PC-9 (cell line): ENCODE measurements around the gene ATP11A. TPM values are rescaled to one million over a fixed set of nuclear protein-coding genes. Genes with fewer than 3 reads are reported as not detected.

Source experiments
- BruUV-seq: library from RNA; stranded (reverse); fragments of 400-500 nt; replicated peaks from 2 replicates; lab custom pipeline; 2021; lab: Mats Ljungman, UMichigan
- CTCF ChIA-PET: fragments of 300-600 bp; sonication (Branson Sonifier 250); formaldehyde crosslinking; loops from one replicate; lab custom pipeline; 2022; ENCODE audit warnings: antibody characterized with exemption; lab: Charles Lee
- POLR2A ChIA-PET: fragments of 300-600 bp; sonication (Branson Sonifier 250); formaldehyde crosslinking; loops from one replicate; lab custom pipeline; 2022; ENCODE audit warnings: antibody characterized with exemption; ENCODE audit not compliant: unreplicated experiment; lab: Charles Lee
- DNase-seq, 2 experiments: peaks; one replicate each; pipeline versions ENCODE4 v3.0.0 to v3.0.0-alpha.2; 2015 to 2022; ENCODE audit warnings: mixed read lengths in 1 of 2
- H2AFZ ChIP-seq: fragments of 200-600 bp; sonication (generic); 2 replicates; pipeline ENCODE4 v1.8.1; 2017; ENCODE audit warnings: antibody characterized with exemption
- H3F3A ChIP-seq: fragments of 200-600 bp; sonication (generic); 2 replicates; pipeline ENCODE4 v1.8.1; 2017; ENCODE audit warnings: antibody characterized with exemption, mild to moderate bottlenecking, low read depth; ENCODE audit not compliant: insufficient read depth
- H3K27ac ChIP-seq: fragments of 200-600 bp; sonication (generic); 2 replicates; pipeline ENCODE4 v1.6.1; 2016; ENCODE audit warnings: mixed run types
- H3K27me3 ChIP-seq: fragments of 200-600 bp; sonication (generic); 2 replicates; pipeline ENCODE4 v1.6.1; 2016; ENCODE audit warnings: low read depth, mixed run types; ENCODE audit not compliant: insufficient read depth
- H3K36me3 ChIP-seq: fragments of 200-600 bp; sonication (generic); 2 replicates; pipeline ENCODE4 v1.6.1; 2016; ENCODE audit warnings: low read depth, mixed run types
- H3K4me1 ChIP-seq: fragments of 200-600 bp; sonication (generic); replicated peaks from 2 replicates; pipeline ENCODE4 v1.6.1; 2016; ENCODE audit warnings: mixed run types; ENCODE audit not compliant: insufficient read depth
- H3K4me2 ChIP-seq: fragments of 200-600 bp; sonication (generic); 2 replicates; pipeline ENCODE4 v1.6.1; 2017; ENCODE audit warnings: mixed run types
- H3K4me3 ChIP-seq: fragments of 200-600 bp; sonication (generic); 2 replicates; pipeline ENCODE4 v1.6.1; 2016; ENCODE audit warnings: mixed run types
- H3K79me2 ChIP-seq: fragments of 200-600 bp; sonication (generic); 2 replicates; pipeline ENCODE4 v1.6.1; 2017; ENCODE audit warnings: low read depth, mixed run types
- H3K9me2 ChIP-seq: fragments of 200-600 bp; sonication (generic); 2 replicates; pipeline ENCODE4 v1.8.1; 2017; ENCODE audit warnings: mild to moderate bottlenecking; ENCODE audit not compliant: insufficient read depth
- H3K9me3 ChIP-seq: fragments of 200-600 bp; sonication (generic); 2 replicates; pipeline ENCODE4 v1.8.1; 2016; ENCODE audit warnings: low read depth; ENCODE audit not compliant: insufficient read depth
- H4K20me1 ChIP-seq: fragments of 200-600 bp; sonication (generic); 2 replicates; pipeline ENCODE4 v1.8.1; 2017; ENCODE audit not compliant: insufficient read depth
- EZH2 ChIP-seq: fragments of 200-600 bp; sonication (generic); IDR thresholded peaks from 2 replicates; pipeline ENCODE4 v1.8.0; 2017; ENCODE audit warnings: antibody characterized with exemption, low read depth
- intact Hi-C: fragments of 100-400 bp; cut with micrococcal nuclease; formaldehyde crosslinking; loops from one replicate; pipeline ENCODE4 v1.10.0; 2022; ENCODE audit not compliant: unreplicated experiment
- total RNA-seq: library from RNA; stranded (reverse); gene quantifications from 2 replicates; pipeline ENCODE4 v1.2.3, GENCODE V29; 2021
- TF ChIP-seq, protein P1 (sequence below): fragments of 200-600 bp; sonication (generic); conservative IDR thresholded peaks from 2 replicates; pipeline ENCODE4 v1.6.1; 2017; ENCODE audit warnings: mixed run types, antibody characterized with exemption, mild to moderate bottlenecking, moderate library complexity

Gene ATP11A
- total RNA-seq, 1 experiment from 2014 or later, result 92.2 TPM

DNA sequence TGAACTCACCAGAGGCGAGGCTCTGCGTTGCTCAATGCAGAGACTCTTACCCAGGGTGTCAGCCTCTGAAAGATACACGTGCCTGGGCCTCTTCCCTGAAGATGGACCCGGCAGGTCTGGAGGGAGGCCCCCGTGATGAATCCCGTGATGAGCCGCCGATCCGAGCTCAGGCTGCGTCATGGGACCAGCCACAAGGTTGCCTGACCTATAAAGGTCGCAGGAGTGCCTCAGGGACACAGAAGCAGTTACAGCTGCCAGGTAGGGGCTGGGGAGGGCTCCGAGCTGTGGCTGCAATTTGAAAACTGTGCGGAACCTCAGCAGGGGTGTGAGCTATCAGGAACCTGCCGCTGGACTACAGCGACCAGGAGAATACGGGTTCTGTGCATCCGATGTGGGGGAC is 10.5 kb upstream of the ATP11A start:
- Histone ChIP-seq H3K9me3 (no peaks in the 10 kb centered on the region), H3F3A (no peaks in the 10 kb centered on the region)
- BruUV-seq, result no TSS peak

DNA sequence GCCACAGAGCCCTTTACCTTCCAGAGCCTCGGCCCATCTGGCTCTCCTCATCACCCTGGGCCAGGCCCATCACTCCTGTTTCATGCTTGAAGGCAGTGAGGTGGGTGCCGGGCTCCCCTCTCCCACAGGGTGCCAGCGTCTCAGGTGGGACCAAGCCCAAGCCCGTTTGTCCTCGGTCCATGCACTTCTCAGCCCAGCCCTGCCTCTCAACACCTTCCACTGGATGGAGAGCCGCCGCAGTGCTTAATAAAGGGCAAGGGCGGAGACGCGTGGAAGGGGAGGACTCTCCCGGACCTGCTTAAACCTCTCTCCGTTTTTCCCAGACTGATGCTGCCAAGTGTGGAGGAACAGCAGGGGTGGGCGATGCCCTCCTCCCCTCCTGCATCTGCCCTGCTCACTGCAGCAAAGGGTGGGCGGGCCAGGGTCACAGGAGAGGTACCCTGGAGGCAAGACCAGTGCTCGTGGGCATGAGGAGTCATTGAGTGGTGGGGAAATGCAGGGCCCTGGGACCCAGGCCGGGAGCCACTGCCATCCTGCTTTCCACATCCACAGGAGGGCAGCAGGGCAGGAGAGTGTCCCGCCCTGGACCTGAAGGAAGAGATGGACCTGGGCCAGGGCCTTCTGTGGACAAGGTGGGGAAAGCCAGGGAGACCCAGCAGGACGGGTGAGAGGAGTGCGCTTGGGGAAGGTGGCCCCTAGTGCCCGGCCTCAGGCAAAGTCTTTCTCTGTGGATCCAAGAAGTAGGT is 9.7 kb upstream of the ATP11A start:
- TF ChIP-seq, protein P1, sequence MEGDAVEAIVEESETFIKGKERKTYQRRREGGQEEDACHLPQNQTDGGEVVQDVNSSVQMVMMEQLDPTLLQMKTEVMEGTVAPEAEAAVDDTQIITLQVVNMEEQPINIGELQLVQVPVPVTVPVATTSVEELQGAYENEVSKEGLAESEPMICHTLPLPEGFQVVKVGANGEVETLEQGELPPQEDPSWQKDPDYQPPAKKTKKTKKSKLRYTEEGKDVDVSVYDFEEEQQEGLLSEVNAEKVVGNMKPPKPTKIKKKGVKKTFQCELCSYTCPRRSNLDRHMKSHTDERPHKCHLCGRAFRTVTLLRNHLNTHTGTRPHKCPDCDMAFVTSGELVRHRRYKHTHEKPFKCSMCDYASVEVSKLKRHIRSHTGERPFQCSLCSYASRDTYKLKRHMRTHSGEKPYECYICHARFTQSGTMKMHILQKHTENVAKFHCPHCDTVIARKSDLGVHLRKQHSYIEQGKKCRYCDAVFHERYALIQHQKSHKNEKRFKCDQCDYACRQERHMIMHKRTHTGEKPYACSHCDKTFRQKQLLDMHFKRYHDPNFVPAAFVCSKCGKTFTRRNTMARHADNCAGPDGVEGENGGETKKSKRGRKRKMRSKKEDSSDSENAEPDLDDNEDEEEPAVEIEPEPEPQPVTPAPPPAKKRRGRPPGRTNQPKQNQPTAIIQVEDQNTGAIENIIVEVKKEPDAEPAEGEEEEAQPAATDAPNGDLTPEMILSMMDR, result no peak
- TF ChIP-seq EZH2, result no peak
- ChIA-PET CTCF (no interaction called here), POLR2A (no interaction called here)
- no peaks in the 10 kb centered on the region for H3K4me1 ChIP-seq
- no peak overlapping the region for H2AFZ ChIP-seq
- peaks cover under 1% of the 10 kb centered on the region; the same call in 1 of the 2 replicates for H3F3A ChIP-seq
- no peaks in the 10 kb centered on the region for H3K79me2 ChIP-seq
- H3K9me3 ChIP-seq, result no peaks in the 10 kb centered on the region
- no peaks in the 10 kb centered on the region for H3K9me2 ChIP-seq
- H3K27me3 ChIP-seq, result no peaks in the 10 kb centered on the region
- no peaks in the 10 kb centered on the region for H4K20me1 ChIP-seq
- intact Hi-C loops, result no loop called here
- H3K36me3 ChIP-seq, result no peaks in the 10 kb centered on the region
- no peak for DNase-seq
- no TSS peak for BruUV-seq
- no peak overlapping the region for H3K27ac ChIP-seq
- no peak overlapping the region for H3K4me2 ChIP-seq
- no peak overlapping the region for H3K4me3 ChIP-seq

More for the DNA sequence above, 10.5 kb upstream of the ATP11A start:
- no peak overlapping the region for H2AFZ ChIP-seq
- H3K4me2 ChIP-seq, result no peak overlapping the region
- no peaks in the 10 kb centered on the region for H4K20me1 ChIP-seq
- H3K9me2 ChIP-seq, result no peaks in the 10 kb centered on the region
- H3K79me2 ChIP-seq, result no peaks in the 10 kb centered on the region
- DNase-seq, result no peak
- ChIA-PET CTCF (no interaction called here), POLR2A (no interaction called here)
- H3K27me3 ChIP-seq, result no peaks in the 10 kb centered on the region
- H3K4me3 ChIP-seq, result no peak overlapping the region
- no peaks in the 10 kb centered on the region for H3K4me1 ChIP-seq
- intact Hi-C loops, result no loop called here
- no peak overlapping the region for H3K27ac ChIP-seq
- TF ChIP-seq, protein P1, result no peak
- no peak for TF ChIP-seq EZH2
- no peaks in the 10 kb centered on the region for H3K36me3 ChIP-seq

DNA sequence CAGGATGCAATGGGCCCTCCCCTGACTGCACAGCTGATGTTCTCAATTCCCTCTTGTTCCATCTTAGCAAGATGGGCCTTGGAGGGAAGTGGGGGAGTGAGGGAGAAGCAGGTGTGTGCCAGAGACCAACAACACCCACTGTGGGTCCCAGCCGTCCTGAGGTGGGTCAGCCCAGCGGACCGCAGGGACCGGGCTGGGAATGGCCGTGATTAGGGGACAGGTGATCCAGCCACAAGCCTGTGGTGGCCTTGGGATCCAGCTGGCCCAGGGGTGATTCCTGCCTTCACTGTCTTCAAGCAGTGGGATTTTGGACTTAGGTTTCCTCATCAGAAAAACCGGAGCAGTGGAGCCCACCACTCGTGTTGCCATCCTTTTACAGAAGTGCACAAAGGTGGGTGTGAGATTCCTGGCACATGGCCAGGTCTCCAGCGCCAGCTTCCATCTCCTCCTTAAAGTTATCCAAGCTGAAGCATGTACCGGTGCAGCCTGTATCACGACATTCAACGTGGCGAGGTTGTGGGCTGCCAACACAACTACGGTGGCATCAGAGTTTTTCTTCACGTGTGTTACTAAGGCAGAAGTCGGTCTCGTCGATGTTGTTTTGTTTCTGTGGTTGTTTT is 9.0 kb upstream of the ATP11A start:
- TF ChIP-seq EZH2, result no peak
- TF ChIP-seq, protein P1, result no peak
- peaks cover 7% of the 10 kb centered on the region; the same call in 1 of the 2 replicates for H3F3A ChIP-seq
- intact Hi-C loops, result no loop called here
- peaks cover 4% of the 10 kb centered on the region for H3K4me1 ChIP-seq
- CTCF ChIA-PET, result interaction anchor here (0.5 kb wide), 1 partner anchor 62 kb away, joined by 4 read pairs; no protein-coding TSS in a partner anchor
- no peak overlapping the region for H3K27ac ChIP-seq
- no peak overlapping the region for H2AFZ ChIP-seq
- H4K20me1 ChIP-seq, result no peaks in the 10 kb centered on the region
- H3K4me2 ChIP-seq, result no peak overlapping the region
- no peaks in the 10 kb centered on the region for H3K36me3 ChIP-seq
- no TSS peak for BruUV-seq
- no peaks in the 10 kb centered on the region for H3K9me3 ChIP-seq
- DNase-seq, result no peak
- no peak overlapping the region for H3K4me3 ChIP-seq
- H3K27me3 ChIP-seq, result no peaks in the 10 kb centered on the region
- H3K9me2 ChIP-seq, result no peaks in the 10 kb centered on the region
- POLR2A ChIA-PET, result no interaction called here
- no peaks in the 10 kb centered on the region for H3K79me2 ChIP-seq
